GM18517 (cell line): ENCODE measurements around the gene TMEM117.

ENCODE experiments used
- ATAC-seq: cut with Tn5 transposase; IDR thresholded peaks from one replicate; pipeline ENCODE4 v1.9.1; 2021; ENCODE audit warnings: mild to moderate bottlenecking, moderate library complexity; ENCODE audit not compliant: unreplicated experiment

TMEM117 gene

GRCh38 chr12:43835656-43836474, at the start of gene TMEM117:
Gene TMEM117, plus strand, starts transcription at chr12:43836081.
- ATAC-seq: peak; percentile 83

GRCh38 chr12:43786899-43787693, 48.8 kb upstream of the TMEM117 start:
- ATAC-seq: no peak

- ATAC-seq: no peak
Observed at GRCh38 chr12:43789941-43790340, 45.9 kb upstream of the TMEM117 start.

- no peak for ATAC-seq
Observed at GRCh38 chr12:43795716-43796280, 40.1 kb upstream of the TMEM117 start.

GRCh38 chr12:43797561-43798217, 38.2 kb upstream of the TMEM117 start:
- no peak for ATAC-seq

- ATAC-seq: no peak
Observed at GRCh38 chr12:43805149-43805859, 30.6 kb upstream of the TMEM117 start.

GRCh38 chr12:43805860-43806736, 29.8 kb upstream of the TMEM117 start, which contains the start of gene TWF1:
Gene TWF1, minus strand, starts transcription at chr12:43806317. Its CDS starts 72 bp downstream, at chr12:43806245.
- peak; percentile 88 for ATAC-seq

GRCh38 chr12:43806737-43807072, 29.2 kb upstream of the TMEM117 start:
- ATAC-seq: no peak

GRCh38 chr12:43807386-43807785, 28.5 kb upstream of the TMEM117 start:
- no peak for ATAC-seq

- ATAC-seq: no peak
Observed at GRCh38 chr12:43812057-43812456, 23.8 kb upstream of the TMEM117 start.

- no peak for ATAC-seq
Observed at GRCh38 chr12:43812926-43813325, 23.0 kb upstream of the TMEM117 start.

GRCh38 chr12:43815416-43815815, 20.5 kb upstream of the TMEM117 start:
- ATAC-seq: no peak

- no peak for ATAC-seq
Observed at GRCh38 chr12:43816168-43816567, 19.7 kb upstream of the TMEM117 start.

GRCh38 chr12:43824207-43824775, 11.6 kb upstream of the TMEM117 start:
- ATAC-seq: no peak

- ATAC-seq: no peak
Observed at GRCh38 chr12:43826681-43827080, 9.2 kb upstream of the TMEM117 start.

GRCh38 chr12:43827093-43827492, 8.8 kb upstream of the TMEM117 start:
- no peak for ATAC-seq

GRCh38 chr12:43832463-43833168, 3.3 kb upstream of the TMEM117 start:
- no peak for ATAC-seq

- peak; percentile 1 for ATAC-seq
Observed at GRCh38 chr12:43835264-43835655, 621 bp upstream of the TMEM117 start.
